Measurements from ENCODE around the gene DHRS9.

DNA sequence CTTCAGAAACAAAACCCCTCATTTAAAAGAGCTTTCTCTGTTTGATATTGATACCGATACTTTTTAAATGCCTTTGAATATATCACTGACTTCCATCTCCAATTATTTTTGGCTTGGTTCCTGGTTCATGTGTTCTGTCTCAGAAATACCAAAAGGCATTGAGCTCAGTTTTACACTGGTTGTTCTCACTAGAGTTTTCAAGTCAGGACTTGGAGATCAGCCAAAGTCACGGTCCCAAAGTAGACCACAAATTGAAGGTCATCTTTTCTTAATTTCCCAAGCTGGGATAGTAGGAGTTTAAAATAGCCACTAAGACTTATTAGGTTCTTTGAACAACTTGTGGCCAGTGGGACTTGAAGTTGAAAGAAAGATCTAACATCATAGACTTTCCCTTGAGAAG lies 24.2 kb downstream of the DHRS9 start:
- TF ChIP-seq, protein P1, sequence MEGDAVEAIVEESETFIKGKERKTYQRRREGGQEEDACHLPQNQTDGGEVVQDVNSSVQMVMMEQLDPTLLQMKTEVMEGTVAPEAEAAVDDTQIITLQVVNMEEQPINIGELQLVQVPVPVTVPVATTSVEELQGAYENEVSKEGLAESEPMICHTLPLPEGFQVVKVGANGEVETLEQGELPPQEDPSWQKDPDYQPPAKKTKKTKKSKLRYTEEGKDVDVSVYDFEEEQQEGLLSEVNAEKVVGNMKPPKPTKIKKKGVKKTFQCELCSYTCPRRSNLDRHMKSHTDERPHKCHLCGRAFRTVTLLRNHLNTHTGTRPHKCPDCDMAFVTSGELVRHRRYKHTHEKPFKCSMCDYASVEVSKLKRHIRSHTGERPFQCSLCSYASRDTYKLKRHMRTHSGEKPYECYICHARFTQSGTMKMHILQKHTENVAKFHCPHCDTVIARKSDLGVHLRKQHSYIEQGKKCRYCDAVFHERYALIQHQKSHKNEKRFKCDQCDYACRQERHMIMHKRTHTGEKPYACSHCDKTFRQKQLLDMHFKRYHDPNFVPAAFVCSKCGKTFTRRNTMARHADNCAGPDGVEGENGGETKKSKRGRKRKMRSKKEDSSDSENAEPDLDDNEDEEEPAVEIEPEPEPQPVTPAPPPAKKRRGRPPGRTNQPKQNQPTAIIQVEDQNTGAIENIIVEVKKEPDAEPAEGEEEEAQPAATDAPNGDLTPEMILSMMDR (IDR thresholded peaks at IDR 0.05): no peak
- TF ChIP-seq POLR2A (IDR thresholded peaks at IDR 0.05): no peak
